B cell (primary cell): ENCODE data around the gene CA7. TPM values are rescaled to one million over a fixed set of nuclear protein-coding genes. Genes with fewer than 3 reads are reported as not detected.

Experiments
- ATAC-seq: fragments of 200-7000 bp; cut with Tn5 transposase; one replicate; pipeline ENCODE4 v1.10.0; 2021; ENCODE audit warnings: low read depth, mild to moderate bottlenecking, moderate number of reproducible peaks, moderate library complexity
- CTCF ChIA-PET: fragments of 350-600 bp; sonication (Branson Sonifier 250); formaldehyde crosslinking; loops from one replicate; lab custom pipeline; 2021; ENCODE audit warnings: antibody characterized with exemption, inconsistent platforms; lab: Charles Lee
- POLR2A ChIA-PET: fragments of 350-600 bp; sonication (Branson Sonifier 250); formaldehyde crosslinking; loops from one replicate; lab custom pipeline; 2021; ENCODE audit warnings: antibody characterized with exemption; lab: Charles Lee
- DNase-seq: peaks from one replicate; pipeline ENCODE4 v3.0.0; 2013
- H2AFZ ChIP-seq: 2 replicates; pipeline ENCODE4 v1.6.1; 2012; ENCODE audit warnings: mild to moderate bottlenecking, low read depth, low read length; ENCODE audit not compliant: insufficient read depth, poor library complexity, severe bottlenecking
- H3K27ac ChIP-seq, 2 donors: 1 replicate in 1 of 2; 2 replicates in 1 of 2; pipeline ENCODE4 v1.5.1; 2012 to 2013; ENCODE audit warnings: low read length in 2 of 2, mild to moderate bottlenecking in 2 of 2, moderate library complexity in 1 of 2
- H3K27me3 ChIP-seq, 4 experiments: fragments of 200-600 bp in 1 of 4; sonication (generic) in 1 of 4; replicated peaks in 1 of 4; 1 replicate in 2 of 4; 2 replicates in 2 of 4; pipeline versions ENCODE4 v1.6.1 to v1.7.0; 2013 to 2016; ENCODE audit warnings: low read length in 3 of 4, mild to moderate bottlenecking in 2 of 4, mixed read lengths in 1 of 4, moderate library complexity in 1 of 4; ENCODE audit not compliant: insufficient read depth in 4 of 4, control insufficient read depth in 3 of 4; ENCODE audit errors: control extremely low read depth in 1 of 4
- H3K36me3 ChIP-seq, 2 experiments: replicated peaks in 1 of 2; 1 replicate in 1 of 2; 2 replicates in 1 of 2; pipeline versions ENCODE4 v1.6.1 to v1.7.1; 2013; ENCODE audit warnings: low read length in 1 of 2; ENCODE audit not compliant: insufficient read depth in 2 of 2, control insufficient read depth in 1 of 2; ENCODE audit errors: control extremely low read depth in 1 of 2, extremely low read depth in 1 of 2
- H3K4me1 ChIP-seq, 2 donors: fragments of 200-600 bp in 1 of 2; sonication (generic) in 1 of 2; 1 replicate in 1 of 2; 2 replicates in 1 of 2; pipeline versions ENCODE4 v1.5.1 to v1.6.1; 2013 to 2017; ENCODE audit warnings: low read length in 2 of 2; ENCODE audit not compliant: control insufficient read depth in 2 of 2, insufficient read depth in 2 of 2
- H3K4me2 ChIP-seq: replicated peaks from 2 replicates; pipeline ENCODE3; 2012; ENCODE audit warnings: mild to moderate bottlenecking, low read depth, low read length; ENCODE audit not compliant: poor library complexity, severe bottlenecking
- H3K4me3 ChIP-seq, 5 experiments: fragments of 200-600 bp in 1 of 5; sonication (generic) in 1 of 5; 1 replicate in 3 of 5; 2 replicates in 2 of 5; pipeline versions ENCODE4 v1.5.1 to v1.7.0; 2011 to 2016; ENCODE audit warnings: low read length in 4 of 5, mild to moderate bottlenecking in 4 of 5, low read depth in 2 of 5, control low read depth in 1 of 5, moderate library complexity in 1 of 5; ENCODE audit not compliant: insufficient read depth in 1 of 5; ENCODE audit errors: control extremely low read depth in 1 of 5, extremely low read depth in 1 of 5
- H3K79me2 ChIP-seq: fragments of 200-600 bp; sonication (generic); one replicate; pipeline ENCODE4 v1.6.0; 2016; ENCODE audit warnings: low read length; ENCODE audit not compliant: control insufficient read depth, insufficient read depth
- H3K9ac ChIP-seq: fragments of 200-600 bp; sonication (generic); 2 replicates; pipeline ENCODE4 v1.6.1; 2017; ENCODE audit warnings: mild to moderate bottlenecking, low read length, moderate library complexity
- H3K9me3 ChIP-seq, 3 donors: one replicate each; pipeline versions ENCODE4 v1.6.1 to v1.7.1; 2013; ENCODE audit warnings: low read length in 2 of 3; ENCODE audit not compliant: control insufficient read depth in 2 of 3, insufficient read depth in 1 of 3; ENCODE audit errors: control extremely low read depth in 1 of 3
- H4K20me1 ChIP-seq: 2 replicates; pipeline ENCODE4 v1.6.0; 2012; ENCODE audit warnings: mild to moderate bottlenecking, low read length; ENCODE audit not compliant: insufficient read depth, control insufficient read depth, poor library complexity, severe bottlenecking
- H3K27ac Mint-ChIP-seq: one replicate; pipeline ENCODE4 v1.8.0; 2021; ENCODE audit warnings: mixed read lengths
- H3K27me3 Mint-ChIP-seq: one replicate; pipeline ENCODE4 v1.8.0; 2021; ENCODE audit warnings: mixed read lengths
- H3K4me1 Mint-ChIP-seq: one replicate; pipeline ENCODE4 v1.8.0; 2021; ENCODE audit warnings: mixed read lengths
- H3K4me3 Mint-ChIP-seq: one replicate; pipeline ENCODE4 v1.8.0; 2021; ENCODE audit warnings: mixed read lengths
- H3K9me3 Mint-ChIP-seq: one replicate; pipeline ENCODE4 v1.8.0; 2022; ENCODE audit warnings: mixed read lengths; ENCODE audit not compliant: insufficient read depth
- CTCF ChIP-seq: fragments of 200-600 bp; IDR thresholded peaks from one replicate; pipeline ENCODE4 v1.8.0; 2022; ENCODE audit warnings: antibody characterized with exemption, mild to moderate bottlenecking
- EZH2 ChIP-seq: IDR thresholded peaks from 2 replicates; pipeline ENCODE4 v1.6.1; 2012; ENCODE audit warnings: borderline replicate concordance, low read depth, mild to moderate bottlenecking, moderate library complexity, low read length; ENCODE audit not compliant: insufficient read depth, poor library complexity, severe bottlenecking
- WGBS: methylation state at CpG from one replicate; pipeline ENCODE4 v1.1.5; 2013; ENCODE audit warnings: missing lambda C conversion rate; ENCODE audit not compliant: insufficient coverage; 5-methylcytosine and 5-hydroxymethylcytosine counted together
- intact Hi-C: fragments of 100-400 bp; cut with micrococcal nuclease; formaldehyde crosslinking; loops from one replicate; pipeline ENCODE4 v1.10.0; 2022
- polyA plus RNA-seq: library from polyadenylated mRNA; depleted of rRNA; stranded (reverse); fragments of >200 nt; gene quantifications from 2 replicates; pipeline ENCODE4 v1.2.3, GENCODE V29; 2012
- total RNA-seq, 2 donors: library from RNA; stranded (reverse); fragments of 120-200 nt in 1 of 2; gene quantifications; 1 replicate in 1 of 2; 2 replicates in 1 of 2; pipeline versions ENCODE4 v1.2.3 to v1.2.4, GENCODE V29; 2013 to 2022

Gene CA7
- total and polyA plus RNA-seq, 2 donors (not counting 1 experiment from before 2014, with no cell fraction given) = not detected

GRCh38 chr16:66900721-66901441 is 56.7 kb downstream of the CA7 start:
- Histone ChIP-seq H3K4me3 (no peak overlapping the region), H3K27ac (no peak overlapping the region), H2AFZ (no peak overlapping the region), H3K9ac (no peak overlapping the region), H3K27me3 (peaks cover 0 to 3% (median 0%) of the 10 kb centered on the region in 4 experiments), H3K79me2 (no peaks in the 10 kb centered on the region), H4K20me1 (no peaks in the 10 kb centered on the region), H3K4me2 (no peak overlapping the region), H3K36me3 (no peaks in the 10 kb centered on the region), H3K9me3 (no peaks in the 10 kb centered on the region), H3K4me1 (no peaks in the 10 kb centered on the region)
- Mint-ChIP-seq H3K27ac (no peak overlapping the region), H3K4me3 (no peak overlapping the region), H3K4me1 (no peaks in the 10 kb centered on the region), H3K9me3 (no peaks in the 10 kb centered on the region), H3K27me3 (no peaks in the 10 kb centered on the region)
- CTCF ChIA-PET = interaction anchor here (0.9 kb wide), 1 partner anchor 36 kb away, joined by 3 read pairs; no protein-coding TSS in a partner anchor
- WGBS = 79% methylated on average over 4 of the region's 7 CpGs
- POLR2A ChIA-PET = no interaction called here
- intact Hi-C loops = no loop called here
- DNase-seq (no peak), ATAC-seq (no peak)
- TF ChIP-seq EZH2 (no peak), CTCF (no peak)

GRCh38 chr16:66901626-66902025 is 57.4 kb downstream of the CA7 start:
- Histone ChIP-seq H3K4me2 (no peak overlapping the region), H3K9me3 (no peaks in the 10 kb centered on the region), H3K27me3 (peaks cover 0 to 3% (median 0%) of the 10 kb centered on the region in 4 experiments), H3K36me3 (no peaks in the 10 kb centered on the region), H4K20me1 (no peaks in the 10 kb centered on the region), H3K4me1 (no peaks in the 10 kb centered on the region), H3K27ac (no peak overlapping the region), H3K9ac (no peak overlapping the region), H3K79me2 (no peaks in the 10 kb centered on the region), H3K4me3 (no peak overlapping the region), H2AFZ (no peak overlapping the region)
- intact Hi-C loops = no loop called here
- Mint-ChIP-seq H3K4me3 (no peak overlapping the region), H3K27ac (no peak overlapping the region), H3K9me3 (no peaks in the 10 kb centered on the region), H3K4me1 (no peaks in the 10 kb centered on the region), H3K27me3 (no peaks in the 10 kb centered on the region)
- no peak for DNase-seq
- TF ChIP-seq CTCF (no peak), EZH2 (no peak)
- 96% methylated on average over 9 of the region's 10 CpGs for WGBS
- CTCF ChIA-PET = interaction anchor here (0.9 kb wide), 1 partner anchor 35 kb away, joined by 3 read pairs; no protein-coding TSS in a partner anchor
- ATAC-seq = no peak
- POLR2A ChIA-PET = no interaction called here
